NOMO-1 (cell line): ENCODE data around the gene ARRDC2.
"Not testable (repeated sequence)": the region's sequence is repeated elsewhere in the genome, so short reads cannot be mapped to it uniquely, and the experiment has no call there.

ENCODE experiments used
- DNase-seq, 2 experiments: peaks; one replicate each; lab custom pipeline; 2025; ENCODE audit not compliant: unreplicated experiment in 2 of 2; lab: John Stamatoyannopoulos, UW

ARRDC2 gene

GRCh38 chr19:18007917-18008673 is at the start of gene ARRDC2:
Gene ARRDC2 (plus strand): TSS chr19:18008170. CDS start chr19:18008311, 141 bp downstream.
- no peak for DNase-seq

GRCh38 chr19:17963936-17964691 is 43.9 kb upstream of the ARRDC2 start:
- no peak for DNase-seq

- no peak for DNase-seq
Measured at GRCh38 chr19:17965370-17966128, 42.4 kb upstream of the ARRDC2 start.

GRCh38 chr19:17966129-17966483 is 41.9 kb upstream of the ARRDC2 start:
- DNase-seq = no peak

GRCh38 chr19:17966550-17967256 is 41.3 kb upstream of the ARRDC2 start, which contains the start of gene KCNN1:
Gene KCNN1 (plus strand): TSS chr19:17967107. CDS start chr19:17973889, 6,782 bp downstream.
- DNase-seq = no peak

GRCh38 chr19:17967257-17968051 is 40.5 kb upstream of the ARRDC2 start:
- DNase-seq = no peak

GRCh38 chr19:17968362-17968761 is 39.6 kb upstream of the ARRDC2 start:
- no peak for DNase-seq

- DNase-seq = no peak
Measured at GRCh38 chr19:17969096-17969792, 38.7 kb upstream of the ARRDC2 start.

GRCh38 chr19:17972230-17972629 is 35.7 kb upstream of the ARRDC2 start:
- DNase-seq = no peak

GRCh38 chr19:17973759-17974158 is 34.2 kb upstream of the ARRDC2 start:
- DNase-seq = no peak

- no peak for DNase-seq
Measured at GRCh38 chr19:17974551-17974950, 33.4 kb upstream of the ARRDC2 start.

- DNase-seq = no peak
Measured at GRCh38 chr19:17975032-17975431, 32.9 kb upstream of the ARRDC2 start.

- DNase-seq = peak in 1 of 2 experiments; percentile 29
Measured at GRCh38 chr19:17977021-17977420, 30.9 kb upstream of the ARRDC2 start.

GRCh38 chr19:17977488-17977887 is 30.5 kb upstream of the ARRDC2 start:
- no peak for DNase-seq

- no peak for DNase-seq
Measured at GRCh38 chr19:17981611-17982010, 26.4 kb upstream of the ARRDC2 start.

- no peak for DNase-seq
Measured at GRCh38 chr19:17982430-17982829, 25.5 kb upstream of the ARRDC2 start.

GRCh38 chr19:17985037-17985818 is 22.7 kb upstream of the ARRDC2 start:
- no peak for DNase-seq

- DNase-seq = not testable (repeated sequence)
Measured at GRCh38 chr19:17986569-17986968, 21.4 kb upstream of the ARRDC2 start.

- DNase-seq = no peak
Measured at GRCh38 chr19:17988161-17988560, 19.8 kb upstream of the ARRDC2 start.
